C4-2B (cell line): ENCODE results near the gene IDUA.

Source experiments
- H3K27ac ChIP-seq: fragments of 450-650 bp; 2 replicates; pipeline ENCODE4 v1.5.1; 2017
- CTCF ChIP-seq: fragments of 450-650 bp; conservative IDR thresholded peaks from 2 replicates; pipeline ENCODE4 v1.5.1; 2017; ENCODE audit warnings: mild to moderate bottlenecking
- ZFX ChIP-seq: fragments of 450-650 bp; IDR thresholded peaks from 2 replicates; pipeline ENCODE4 v1.6.1; 2017

IDUA gene

GRCh38 chr4:952881-953573, 33.8 kb upstream of the IDUA start:
- TF ChIP-seq ZFX (no peak), CTCF (no peak)
- no peak overlapping the region for H3K27ac ChIP-seq

GRCh38 chr4:953574-953915, 33.3 kb upstream of the IDUA start:
- TF ChIP-seq CTCF: no peak
- no peak for TF ChIP-seq ZFX
- H3K27ac ChIP-seq: no peak overlapping the region

- TF ChIP-seq ZFX (no peak), CTCF (no peak)
- no peak overlapping the region for H3K27ac ChIP-seq
These were observed 32.4 kb upstream of the IDUA start for GRCh38 chr4:954211-955020.

GRCh38 chr4:955161-955921, 31.5 kb upstream of the IDUA start:
- H3K27ac ChIP-seq: no peak overlapping the region
- TF ChIP-seq CTCF (no peak), ZFX (no peak)

GRCh38 chr4:955931-956381, 30.9 kb upstream of the IDUA start:
- no peak overlapping the region for H3K27ac ChIP-seq
- TF ChIP-seq CTCF: no peak
- TF ChIP-seq ZFX: no peak

GRCh38 chr4:956531-957230, 30.2 kb upstream of the IDUA start:
- no peak overlapping the region for H3K27ac ChIP-seq
- TF ChIP-seq ZFX (no peak), CTCF (no peak)
